H9 (cell line): ENCODE data around the gene SLC6A2. TPM values are rescaled to one million over a fixed set of nuclear protein-coding genes. Genes with fewer than 3 reads are reported as not detected.

Source experiments
- DNase-seq: peaks from one replicate; pipeline ENCODE4 v3.0.0-alpha.2; 2017
- H2AFZ ChIP-seq: one replicate; pipeline ENCODE4 v1.6.1; 2013; ENCODE audit warnings: mild to moderate bottlenecking, low read length, control low read depth, moderate library complexity
- H2AK5ac ChIP-seq: 2 replicates; pipeline ENCODE4 v1.6.1; 2013; ENCODE audit warnings: low read length, control low read depth, mixed read lengths; ENCODE audit not compliant: insufficient read length
- H2BK120ac ChIP-seq: one replicate; pipeline ENCODE4 v1.6.1; 2013; ENCODE audit warnings: low read depth, mild to moderate bottlenecking, low read length, control low read depth, inconsistent platforms; ENCODE audit not compliant: poor library complexity, severe bottlenecking
- H2BK12ac ChIP-seq: 2 replicates; pipeline ENCODE4 v1.6.1; 2013; ENCODE audit warnings: low read length, control low read depth, mixed read lengths, low read depth; ENCODE audit not compliant: insufficient read length
- H2BK15ac ChIP-seq: 2 replicates; pipeline ENCODE4 v1.6.1; 2013; ENCODE audit warnings: low read depth, low read length, control low read depth
- H2BK20ac ChIP-seq: one replicate; pipeline ENCODE4 v1.6.1; 2013; ENCODE audit warnings: low read depth, mild to moderate bottlenecking, low read length, control low read depth, inconsistent platforms; ENCODE audit not compliant: poor library complexity, severe bottlenecking
- H2BK5ac ChIP-seq: 2 replicates; pipeline ENCODE4 v1.6.1; 2013; ENCODE audit warnings: low read length, control low read depth, mixed read lengths; ENCODE audit not compliant: insufficient read length
- H3K14ac ChIP-seq: 2 replicates; pipeline ENCODE4 v1.6.1; 2013; ENCODE audit warnings: low read length, control low read depth; ENCODE audit not compliant: insufficient read depth
- H3K18ac ChIP-seq: 2 replicates; pipeline ENCODE4 v1.6.1; 2013; ENCODE audit warnings: low read depth, mild to moderate bottlenecking, mixed read lengths, low read length, control low read depth; ENCODE audit not compliant: insufficient read length
- H3K23ac ChIP-seq: 2 replicates; pipeline ENCODE4 v1.6.1; 2013; ENCODE audit warnings: low read length, control low read depth, mixed read lengths, low read depth; ENCODE audit not compliant: insufficient read length
- H3K23me2 ChIP-seq: 2 replicates; pipeline ENCODE4 v1.6.1; 2013; ENCODE audit warnings: low read depth, mild to moderate bottlenecking, mixed read lengths, low read length, control low read depth; ENCODE audit not compliant: insufficient read length, poor library complexity, severe bottlenecking
- H3K27ac ChIP-seq: 2 replicates; pipeline ENCODE4 v1.5.1; 2013; ENCODE audit warnings: low read length, control low read depth, mixed read lengths, low read depth; ENCODE audit not compliant: insufficient read length
- H3K27me3 ChIP-seq: 2 replicates; pipeline ENCODE4 v1.6.1; 2013; ENCODE audit warnings: low read length, control low read depth, inconsistent platforms; ENCODE audit not compliant: insufficient read depth
- H3K4ac ChIP-seq: 2 replicates; pipeline ENCODE4 v1.6.1; 2013; ENCODE audit warnings: low read depth, mild to moderate bottlenecking, control low read depth, inconsistent platforms, low read length, moderate library complexity
- H3K4me1 ChIP-seq: 2 replicates; pipeline ENCODE4 v1.6.1; 2013; ENCODE audit warnings: low read length, control low read depth, inconsistent platforms; ENCODE audit not compliant: insufficient read depth
- H3K4me2 ChIP-seq: 2 replicates; pipeline ENCODE4 v1.6.1; 2013; ENCODE audit warnings: low read length, control low read depth, mixed read lengths; ENCODE audit not compliant: insufficient read length, insufficient read depth
- H3K56ac ChIP-seq: 2 replicates; pipeline ENCODE4 v1.6.1; 2013; ENCODE audit warnings: low read depth, mild to moderate bottlenecking, mixed read lengths, low read length, control low read depth; ENCODE audit not compliant: insufficient read length
- H3K79me1 ChIP-seq: 2 replicates; pipeline ENCODE4 v1.6.1; 2013; ENCODE audit warnings: low read depth, mild to moderate bottlenecking, moderate library complexity, low read length, control low read depth, inconsistent platforms; ENCODE audit not compliant: insufficient read depth, poor library complexity, severe bottlenecking
- H3K79me2 ChIP-seq: 2 replicates; pipeline ENCODE4 v1.6.1; 2013; ENCODE audit warnings: low read length, control low read depth, inconsistent platforms; ENCODE audit not compliant: insufficient read depth
- H3K9ac ChIP-seq: 2 replicates; pipeline ENCODE4 v1.6.1; 2013; ENCODE audit warnings: low read length, control low read depth, mixed read lengths; ENCODE audit not compliant: insufficient read length; ENCODE audit errors: extremely low read depth
- H3K9me3 ChIP-seq: one replicate; pipeline ENCODE4 v1.6.1; 2013; ENCODE audit warnings: low read depth, low read length, inconsistent platforms; ENCODE audit not compliant: control insufficient read depth
- H3T11ph ChIP-seq: one replicate; pipeline ENCODE4 v1.6.1; 2013; ENCODE audit warnings: mild to moderate bottlenecking, low read length, control low read depth, inconsistent platforms
- H4K20me1 ChIP-seq: one replicate; pipeline ENCODE4 v1.6.1; 2013; ENCODE audit not compliant: control insufficient read depth, insufficient read length, insufficient read depth
- H4K5ac ChIP-seq: 2 replicates; pipeline ENCODE4 v1.6.1; 2013; ENCODE audit warnings: low read depth, mild to moderate bottlenecking, mixed read lengths, low read length, control low read depth; ENCODE audit not compliant: insufficient read length
- H4K8ac ChIP-seq: replicated peaks from 2 replicates; pipeline ENCODE4 v1.6.1; 2013; ENCODE audit warnings: low read length, control low read depth, mixed read lengths, low read depth; ENCODE audit not compliant: insufficient read length
- H4K91ac ChIP-seq: 2 replicates; pipeline ENCODE4 v1.6.1; 2013; ENCODE audit warnings: low read depth, mild to moderate bottlenecking, moderate library complexity, mixed read lengths, low read length, control low read depth; ENCODE audit not compliant: insufficient read length
- H3K27ac Mint-ChIP-seq, 3 experiments: 2 replicates in 2 of 3; 3 replicates in 1 of 3; pipeline ENCODE4 v1.8.0; 2020 to 2021; ENCODE audit warnings: mixed read lengths in 3 of 3, mild to moderate bottlenecking in 1 of 3, moderate library complexity in 1 of 3
- H3K27me3 Mint-ChIP-seq: 2 replicates; pipeline ENCODE4 v1.8.0; 2021; ENCODE audit warnings: low read depth, mild to moderate bottlenecking, moderate library complexity, mixed read lengths
- H3K36me3 Mint-ChIP-seq, 3 experiments: 2 replicates in 2 of 3; 3 replicates in 1 of 3; pipeline ENCODE4 v1.8.0; 2020 to 2021; ENCODE audit warnings: low read depth in 3 of 3, mixed read lengths in 3 of 3; ENCODE audit not compliant: insufficient read depth in 1 of 3
- H3K4me1 Mint-ChIP-seq, 2 experiments: 2 replicates each; pipeline ENCODE4 v1.8.0; 2020; ENCODE audit warnings: mixed read lengths in 2 of 2
- H3K4me3 Mint-ChIP-seq, 2 experiments: 2 replicates in 1 of 2; 3 replicates in 1 of 2; pipeline ENCODE4 v1.8.0; 2020 to 2021; ENCODE audit warnings: mild to moderate bottlenecking in 2 of 2, mixed read lengths in 2 of 2, moderate library complexity in 1 of 2
- H3K9me3 Mint-ChIP-seq, 2 experiments: 2 replicates in 1 of 2; 3 replicates in 1 of 2; pipeline ENCODE4 v1.8.0; 2020; ENCODE audit warnings: mild to moderate bottlenecking in 2 of 2, mixed read lengths in 2 of 2, moderate library complexity in 1 of 2
- WGBS: extraction: QIAGEN DNeasy Blood & Tissue Kit; methylation state at CpG from one replicate; pipeline ENCODE4 v1.1.7; 2013; ENCODE audit warnings: missing lambda C conversion rate, low lambda C conversion rate, mixed read lengths; ENCODE audit not compliant: insufficient read length; ENCODE audit errors: extremely low coverage; 5-methylcytosine and 5-hydroxymethylcytosine counted together
- total RNA-seq: library from RNA; stranded (reverse); gene quantifications from 2 replicates; pipeline ENCODE4 v1.2.1, GENCODE V29; 2021
- TF ChIP-seq, protein P1 (sequence below): fragments of 200-600 bp; sonication (generic); conservative IDR thresholded peaks from 3 replicates; pipeline ENCODE4 v1.8.0; 2021; ENCODE audit warnings: antibody characterized with exemption, mild to moderate bottlenecking

Gene SLC6A2
- total RNA-seq, 1 experiment from 2014 or later: 0.24 TPM

DNA sequence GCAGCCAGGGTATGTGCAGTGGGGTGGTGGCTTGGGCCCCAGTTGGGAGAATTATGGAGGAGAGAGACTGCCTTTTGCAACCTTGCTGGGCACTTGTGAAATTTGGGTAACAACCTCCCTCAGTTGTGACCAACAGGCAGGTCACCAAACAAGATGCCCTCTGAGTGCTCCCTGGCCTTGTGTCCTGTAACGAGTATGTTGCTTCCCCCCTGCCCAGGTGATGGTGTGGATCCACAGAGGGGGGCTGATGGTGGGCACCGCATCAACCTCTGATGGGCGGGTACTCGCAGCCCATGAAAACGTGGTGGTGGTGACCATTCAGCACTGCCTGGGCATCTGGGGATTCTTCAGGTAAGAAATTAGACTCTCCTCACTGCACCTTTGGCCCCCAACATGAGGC is 74.3 kb downstream of the SLC6A2 start:
- no peaks in the 10 kb centered on the region for H3K79me1 ChIP-seq
- H3T11ph ChIP-seq: no peak overlapping the region
- H3K4me1 Mint-ChIP-seq: no peaks in the 10 kb centered on the region
- H3K79me2 ChIP-seq: no peaks in the 10 kb centered on the region
- TF ChIP-seq, protein P1, sequence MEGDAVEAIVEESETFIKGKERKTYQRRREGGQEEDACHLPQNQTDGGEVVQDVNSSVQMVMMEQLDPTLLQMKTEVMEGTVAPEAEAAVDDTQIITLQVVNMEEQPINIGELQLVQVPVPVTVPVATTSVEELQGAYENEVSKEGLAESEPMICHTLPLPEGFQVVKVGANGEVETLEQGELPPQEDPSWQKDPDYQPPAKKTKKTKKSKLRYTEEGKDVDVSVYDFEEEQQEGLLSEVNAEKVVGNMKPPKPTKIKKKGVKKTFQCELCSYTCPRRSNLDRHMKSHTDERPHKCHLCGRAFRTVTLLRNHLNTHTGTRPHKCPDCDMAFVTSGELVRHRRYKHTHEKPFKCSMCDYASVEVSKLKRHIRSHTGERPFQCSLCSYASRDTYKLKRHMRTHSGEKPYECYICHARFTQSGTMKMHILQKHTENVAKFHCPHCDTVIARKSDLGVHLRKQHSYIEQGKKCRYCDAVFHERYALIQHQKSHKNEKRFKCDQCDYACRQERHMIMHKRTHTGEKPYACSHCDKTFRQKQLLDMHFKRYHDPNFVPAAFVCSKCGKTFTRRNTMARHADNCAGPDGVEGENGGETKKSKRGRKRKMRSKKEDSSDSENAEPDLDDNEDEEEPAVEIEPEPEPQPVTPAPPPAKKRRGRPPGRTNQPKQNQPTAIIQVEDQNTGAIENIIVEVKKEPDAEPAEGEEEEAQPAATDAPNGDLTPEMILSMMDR: no peak
- H2BK120ac ChIP-seq: no peak overlapping the region
- H3K27me3 ChIP-seq: no peaks in the 10 kb centered on the region
- no peak for DNase-seq
- no peaks in the 10 kb centered on the region for H3K4me1 ChIP-seq
- WGBS: no CpG with 5 or more reads among the region's 5 CpGs
- no peak overlapping the region for H3K23ac ChIP-seq
- no peak overlapping the region for H3K9ac ChIP-seq
- no peak overlapping the region for H2BK12ac ChIP-seq
- H2AFZ ChIP-seq: no peak overlapping the region
- no peak overlapping the region for H3K4me2 ChIP-seq
- H2AK5ac ChIP-seq: no peak overlapping the region
- no peak overlapping the region; a peak in 2 of 7 replicates for H3K27ac Mint-ChIP-seq
- H3K4ac ChIP-seq: no peak overlapping the region
- peaks cover 0 to 4% of the 10 kb centered on the region in 2 experiments; a peak in 2 of 5 replicates for H3K9me3 Mint-ChIP-seq
- H3K27ac ChIP-seq: no peak overlapping the region
- no peak overlapping the region for H4K8ac ChIP-seq
- H2BK5ac ChIP-seq: no peak overlapping the region
- H4K91ac ChIP-seq: no peak overlapping the region
- H3K36me3 Mint-ChIP-seq: no peaks in the 10 kb centered on the region
- H3K18ac ChIP-seq: no peak overlapping the region
- no peak overlapping the region for H3K4me3 Mint-ChIP-seq
- no peak overlapping the region for H2BK15ac ChIP-seq
- no peak overlapping the region for H4K5ac ChIP-seq
- no peaks in the 10 kb centered on the region for H4K20me1 ChIP-seq
- H3K14ac ChIP-seq: no peak overlapping the region
- H3K56ac ChIP-seq: no peak overlapping the region
- peaks cover 23% of the 10 kb centered on the region for H3K27me3 Mint-ChIP-seq
- H3K9me3 ChIP-seq: no peaks in the 10 kb centered on the region
- no peaks in the 10 kb centered on the region for H3K23me2 ChIP-seq
- no peak overlapping the region for H2BK20ac ChIP-seq
